ENCODE data around the gene RSPH3. TPM values are rescaled to one million over a fixed set of nuclear protein-coding genes. Genes with fewer than 3 reads are reported as not detected.
"Not testable (repeated sequence)": the region's sequence is repeated elsewhere in the genome, so short reads cannot be mapped to it uniquely, and the experiment has no call there.

RSPH3 gene
- total RNA-seq, 1 experiment from 2014 or later, result 24.7 TPM

- Histone ChIP-seq H3K4me2 (ENCODE audit: low read length) (no peak overlapping the region), H3K9me2 (ENCODE audit: insufficient read depth) (no peaks in the 10 kb centered on the region), H3K4me3 (replicated peaks in 1 of 2; ENCODE audit: low read depth in 1 of 2, low read length in 2 of 2) (no peak overlapping the region), H3K36me3 (ENCODE audit: control insufficient read depth in 1 of 2, insufficient read depth in 2 of 2, low read length in 2 of 2) (peaks cover 0 to 45% of the 10 kb centered on the region in 2 experiments; a peak in 2 of 4 replicates), H3K79me2 (ENCODE audit: insufficient read depth, low read length) (peaks cover 51% of the 10 kb centered on the region), H4K20me1 (ENCODE audit: insufficient read depth) (no peaks in the 10 kb centered on the region), H3K9ac (ENCODE audit: low read length) (no peak overlapping the region), H3K27ac (ENCODE audit: low read depth, low read length) (no peak overlapping the region), H2AFZ (ENCODE audit: low read depth, low read length, poor library complexity, severe bottlenecking) (no peak overlapping the region), H3K27me3 (ENCODE audit: insufficient read depth, low read length) (no peaks in the 10 kb centered on the region), H3K9me3 (ENCODE audit: control insufficient read depth in 1 of 2, insufficient read depth in 1 of 2, low read depth in 1 of 2, low read length in 2 of 2) (no peaks in the 10 kb centered on the region), H3K4me1 (ENCODE audit: control insufficient read depth in 1 of 2, insufficient read depth in 2 of 2, low read length in 2 of 2) (peaks cover 9 to 35% of the 10 kb centered on the region in 2 experiments)
- RAD21 ChIA-PET (ENCODE audit: low non-redundant PET in 1 of 2, low total read pairs in 2 of 2, uncharacterized antibody in 2 of 2, unreplicated experiment in 2 of 2), result no interaction called here
- no TSS peak for BruUV-seq (replicated peaks)
- CTCF ChIA-PET, result no interaction called here
- intact Hi-C loops (cut with micrococcal nuclease), result loop anchor here (10.0 kb wide), 1 partner anchor 349 kb away; the partner anchor contains the start of gene DYNLT1
- POLR2A ChIA-PET, result no interaction called here
- DNase-seq (ENCODE audit: low read depth, low spot score), result no peak
- no peak for ATAC-seq
- TF ChIP-seq POLR2A (IDR thresholded peaks at IDR 0.05; ENCODE audit: borderline replicate concordance, extremely low read depth, insufficient read depth, insufficient read length) (no peak), CEBPB (IDR thresholded peaks at IDR 0.05; ENCODE audit: low read depth) (no peak), RAD21 (IDR thresholded peaks at IDR 0.05; ENCODE audit: low read depth) (no peak)
Observed at GRCh38 chr6:158993639-158994038, 6.4 kb downstream of the RSPH3 start.

DNA sequence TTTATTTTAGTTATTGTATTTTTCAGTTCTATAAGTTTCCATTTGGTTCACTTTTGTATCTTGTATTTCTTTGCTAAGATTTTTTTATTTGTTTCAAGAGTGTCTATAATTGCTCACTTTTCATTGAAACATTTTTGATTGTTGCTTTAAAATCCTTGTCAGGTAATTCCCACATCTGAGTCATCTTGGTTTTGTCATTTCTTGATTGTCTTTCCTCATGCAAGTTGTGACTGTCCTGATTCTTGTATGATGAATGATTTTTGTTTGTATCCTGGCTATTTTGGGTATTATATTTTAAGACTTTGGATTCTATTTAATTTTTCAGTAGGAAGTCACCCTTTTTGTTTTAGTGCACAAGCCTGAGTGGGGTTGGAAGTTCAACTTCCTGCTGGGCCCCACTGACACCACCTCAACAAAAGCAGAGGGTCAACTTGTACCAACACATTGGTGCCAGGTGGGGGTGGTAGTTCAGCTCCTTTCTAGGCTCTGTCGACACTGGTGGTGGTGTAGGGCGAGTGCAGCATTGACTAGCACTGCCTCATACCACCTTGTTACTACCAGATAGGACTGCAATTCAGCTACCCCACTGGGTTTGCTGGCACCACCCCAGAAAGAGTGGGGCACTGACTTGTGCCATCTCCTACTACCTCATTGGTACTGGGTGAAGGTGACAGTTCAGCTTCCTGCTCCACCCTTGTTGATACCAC lies 8.8 kb downstream of the RSPH3 start:
- Histone ChIP-seq H3K79me2 (ENCODE audit: insufficient read depth, low read length) (peaks cover 28% of the 10 kb centered on the region), H3K27me3 (ENCODE audit: insufficient read depth, low read length) (no peaks in the 10 kb centered on the region), H3K9ac (ENCODE audit: low read length) (no peak overlapping the region), H3K4me2 (ENCODE audit: low read length) (no peak overlapping the region), H2AFZ (ENCODE audit: low read depth, low read length, poor library complexity, severe bottlenecking) (no peak overlapping the region), H3K4me1 (ENCODE audit: control insufficient read depth in 1 of 2, insufficient read depth in 2 of 2, low read length in 2 of 2) (peaks cover 5 to 16% of the 10 kb centered on the region in 2 experiments), H3K9me2 (ENCODE audit: insufficient read depth) (no peaks in the 10 kb centered on the region), H3K27ac (ENCODE audit: low read depth, low read length) (no peak overlapping the region), H4K20me1 (ENCODE audit: insufficient read depth) (no peaks in the 10 kb centered on the region), H3K4me3 (replicated peaks in 1 of 2; ENCODE audit: low read depth in 1 of 2, low read length in 2 of 2) (no peak overlapping the region), H3K9me3 (ENCODE audit: control insufficient read depth in 1 of 2, insufficient read depth in 1 of 2, low read depth in 1 of 2, low read length in 2 of 2) (no peaks in the 10 kb centered on the region), H3K36me3 (ENCODE audit: control insufficient read depth in 1 of 2, insufficient read depth in 2 of 2, low read length in 2 of 2) (peaks cover 0 to 33% of the 10 kb centered on the region in 2 experiments; a peak in 2 of 4 replicates)
- ChIA-PET CTCF (no interaction called here), RAD21 (ENCODE audit: low non-redundant PET in 1 of 2, low total read pairs in 2 of 2, uncharacterized antibody in 2 of 2, unreplicated experiment in 2 of 2) (no interaction called here), POLR2A (no interaction called here)
- no TSS peak for BruUV-seq (replicated peaks)
- ATAC-seq (peak; percentile 60), DNase-seq (ENCODE audit: low read depth, low spot score) (no peak)
- TF ChIP-seq SIN3A (IDR thresholded peaks at IDR 0.05; ENCODE audit: low read depth) (no peak), EZH2 (IDR thresholded peaks at IDR 0.05) (no peak), EGR1 (IDR thresholded peaks at IDR 0.05; ENCODE audit: low read depth) (no peak)
- TF ChIP-seq, protein P1, sequence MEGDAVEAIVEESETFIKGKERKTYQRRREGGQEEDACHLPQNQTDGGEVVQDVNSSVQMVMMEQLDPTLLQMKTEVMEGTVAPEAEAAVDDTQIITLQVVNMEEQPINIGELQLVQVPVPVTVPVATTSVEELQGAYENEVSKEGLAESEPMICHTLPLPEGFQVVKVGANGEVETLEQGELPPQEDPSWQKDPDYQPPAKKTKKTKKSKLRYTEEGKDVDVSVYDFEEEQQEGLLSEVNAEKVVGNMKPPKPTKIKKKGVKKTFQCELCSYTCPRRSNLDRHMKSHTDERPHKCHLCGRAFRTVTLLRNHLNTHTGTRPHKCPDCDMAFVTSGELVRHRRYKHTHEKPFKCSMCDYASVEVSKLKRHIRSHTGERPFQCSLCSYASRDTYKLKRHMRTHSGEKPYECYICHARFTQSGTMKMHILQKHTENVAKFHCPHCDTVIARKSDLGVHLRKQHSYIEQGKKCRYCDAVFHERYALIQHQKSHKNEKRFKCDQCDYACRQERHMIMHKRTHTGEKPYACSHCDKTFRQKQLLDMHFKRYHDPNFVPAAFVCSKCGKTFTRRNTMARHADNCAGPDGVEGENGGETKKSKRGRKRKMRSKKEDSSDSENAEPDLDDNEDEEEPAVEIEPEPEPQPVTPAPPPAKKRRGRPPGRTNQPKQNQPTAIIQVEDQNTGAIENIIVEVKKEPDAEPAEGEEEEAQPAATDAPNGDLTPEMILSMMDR (IDR thresholded peaks at IDR 0.05 in 2 of 3, conservative IDR thresholded peaks at IDR 0.05 in 1 of 3; ENCODE audit: borderline replicate concordance in 1 of 3, insufficient read depth in 1 of 3, low read depth in 2 of 3, low read length in 2 of 3), result peak in 1 of 3 experiments; percentile 37; a peak in 2 of 6 replicates
- intact Hi-C loops (cut with micrococcal nuclease), result loop anchor here (10.0 kb wide), 1 partner anchor 346 kb away; the partner anchor contains the start of gene DYNLT1

DNA sequence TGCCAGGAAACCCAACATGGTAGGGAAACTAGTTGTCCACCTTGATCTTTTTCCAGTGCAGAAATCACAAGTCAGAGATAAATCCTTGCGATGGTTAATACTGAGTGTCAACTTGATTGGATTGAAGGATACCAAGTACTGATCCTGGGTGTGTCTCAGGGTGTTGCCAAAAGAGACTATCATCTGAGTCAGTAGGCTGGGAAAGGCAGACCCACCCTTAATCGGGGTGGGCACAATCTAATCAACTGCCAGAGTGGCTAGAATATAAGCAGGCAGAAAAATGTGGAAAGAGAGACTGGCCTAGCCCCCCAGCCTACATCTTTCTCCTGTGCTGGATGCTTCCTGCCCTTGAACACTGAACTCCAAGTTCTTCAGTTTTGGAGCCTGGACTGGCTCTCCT lies 10.3 kb downstream of the RSPH3 start:
- H3K4me1 ChIP-seq (ENCODE audit: control insufficient read depth in 1 of 2, insufficient read depth in 2 of 2, low read length in 2 of 2); H2AFZ ChIP-seq (ENCODE audit: low read depth, low read length, poor library complexity, severe bottlenecking); BruUV-seq (replicated peaks); H3K27ac ChIP-seq (ENCODE audit: low read depth, low read length); H3K4me2 ChIP-seq (ENCODE audit: low read length); RAD21 ChIA-PET (ENCODE audit: low non-redundant PET in 1 of 2, low total read pairs in 2 of 2, uncharacterized antibody in 2 of 2, unreplicated experiment in 2 of 2); H3K4me3 ChIP-seq (replicated peaks in 1 of 2; ENCODE audit: low read depth in 1 of 2, low read length in 2 of 2); ATAC-seq; DNase-seq (ENCODE audit: low read depth, low spot score); H3K27me3 ChIP-seq (ENCODE audit: insufficient read depth, low read length); H3K9me2 ChIP-seq (ENCODE audit: insufficient read depth); H4K20me1 ChIP-seq (ENCODE audit: insufficient read depth); H3K9ac ChIP-seq (ENCODE audit: low read length); H3K9me3 ChIP-seq (ENCODE audit: control insufficient read depth in 1 of 2, insufficient read depth in 1 of 2, low read depth in 1 of 2, low read length in 2 of 2); POLR2A ChIA-PET; CTCF ChIA-PET: not testable (repeated sequence)
- Histone ChIP-seq H3K36me3 (ENCODE audit: control insufficient read depth in 1 of 2, insufficient read depth in 2 of 2, low read length in 2 of 2) (peaks cover 0 to 28% of the 10 kb centered on the region in 2 experiments; a peak in 2 of 4 replicates), H3K79me2 (ENCODE audit: insufficient read depth, low read length) (peaks cover 16% of the 10 kb centered on the region)
- intact Hi-C loops (cut with micrococcal nuclease), result loop anchor here (10.0 kb wide), 1 partner anchor 345 kb away; the partner anchor contains the start of gene DYNLT1

Data from HCT116 (cell line).